Measurements from ENCODE around the gene DAGLA.

The DAGLA gene

GRCh38 chr11:61691380-61692156 is 11.4 kb downstream of the DAGLA start:
- FAIRE-seq, result no peak

- no peak for FAIRE-seq
These were observed 13.9 kb downstream of the DAGLA start for GRCh38 chr11:61693922-61694601.

- FAIRE-seq, result no peak
These were observed 14.4 kb downstream of the DAGLA start for GRCh38 chr11:61694602-61694939.

- no peak for FAIRE-seq
These were observed 14.9 kb downstream of the DAGLA start for GRCh38 chr11:61694946-61695706.

GRCh38 chr11:61695917-61696316 is 15.7 kb downstream of the DAGLA start:
- no peak for FAIRE-seq

- no peak for FAIRE-seq
These were observed 16.4 kb downstream of the DAGLA start for GRCh38 chr11:61696602-61697001.

- no peak for FAIRE-seq
These were observed 16.9 kb downstream of the DAGLA start for GRCh38 chr11:61697078-61697502.

- FAIRE-seq, result no peak
These were observed 17.6 kb downstream of the DAGLA start for GRCh38 chr11:61697764-61698163.

GRCh38 chr11:61698173-61698948 is 18.2 kb downstream of the DAGLA start:
- no peak for FAIRE-seq

- FAIRE-seq, result no peak
These were observed 19.6 kb downstream of the DAGLA start for GRCh38 chr11:61699737-61700160.

GRCh38 chr11:61700212-61700611 is 20.0 kb downstream of the DAGLA start:
- no peak for FAIRE-seq

- no peak for FAIRE-seq
These were observed 20.5 kb downstream of the DAGLA start for GRCh38 chr11:61700720-61701119.

- FAIRE-seq, result peak; percentile 39
These were observed 21.2 kb downstream of the DAGLA start for GRCh38 chr11:61701242-61701886.

- no peak for FAIRE-seq
These were observed 22.6 kb downstream of the DAGLA start for GRCh38 chr11:61702701-61703312.

- no peak for FAIRE-seq
These were observed 24.6 kb downstream of the DAGLA start for GRCh38 chr11:61704838-61705237.

GRCh38 chr11:61706452-61707400 is 26.5 kb downstream of the DAGLA start:
- no peak for FAIRE-seq

GRCh38 chr11:61707574-61707973 is 27.4 kb downstream of the DAGLA start:
- no peak for FAIRE-seq

GRCh38 chr11:61709110-61709509 is 28.9 kb downstream of the DAGLA start:
- no peak for FAIRE-seq

GRCh38 chr11:61709572-61709971 is 29.4 kb downstream of the DAGLA start:
- FAIRE-seq, result no peak

- FAIRE-seq, result no peak
These were observed 29.8 kb downstream of the DAGLA start for GRCh38 chr11:61710019-61710418.

GRCh38 chr11:61711037-61711436 is 30.8 kb downstream of the DAGLA start:
- no peak for FAIRE-seq

Data from G401.6 (cell line).